Measurements from ENCODE around the gene CGB2.

Gene CGB2

GRCh38 chr19:48993175-48994034, 38.3 kb upstream of the CGB2 start, which contains the start of the genes GYS1 and RUVBL2:
TSS of gene GYS1 (minus strand) at chr19:48993309. CDS start at chr19:48993112, 197 bp downstream.
TSS of gene RUVBL2 (plus strand) at chr19:48993887. CDS start at chr19:48993912, 25 bp downstream.
- peak; percentile 99 for DNase-seq (ENCODE audit: low read depth)
- in situ Hi-C loops (cut with HindIII; ENCODE audit: low sequenced_read_pairs) = no loop called here
- peak; percentile 86 for TF ChIP-seq CTCF (IDR thresholded peaks at IDR 0.05; ENCODE audit: low read depth, low read length, missing control alignments)
- H3K4me3 ChIP-seq (ENCODE audit: low read depth, low read length) = peak within 1 kb of the TSS; percentile 93

GRCh38 chr19:48994035-48994386, 37.7 kb upstream of the CGB2 start:
- no peak for DNase-seq (ENCODE audit: low read depth)
- H3K4me3 ChIP-seq (ENCODE audit: low read depth, low read length) = peak overlapping the region; percentile 93
- in situ Hi-C loops (cut with HindIII; ENCODE audit: low sequenced_read_pairs) = no loop called here
- no peak for TF ChIP-seq CTCF (IDR thresholded peaks at IDR 0.05; ENCODE audit: low read depth, low read length, missing control alignments)

- H3K4me3 ChIP-seq (ENCODE audit: low read depth, low read length) = no peak overlapping the region
- DNase-seq (ENCODE audit: low read depth) = no peak
- in situ Hi-C loops (cut with HindIII; ENCODE audit: low sequenced_read_pairs) = no loop called here
- peak; percentile 65 for TF ChIP-seq CTCF (IDR thresholded peaks at IDR 0.05; ENCODE audit: low read depth, low read length, missing control alignments)
Measured at GRCh38 chr19:48997972-48998371, 33.7 kb upstream of the CGB2 start.

- in situ Hi-C loops (cut with HindIII; ENCODE audit: low sequenced_read_pairs) = no loop called here
- H3K4me3 ChIP-seq (ENCODE audit: low read depth, low read length) = no peak overlapping the region
- peak; percentile 66 for DNase-seq (ENCODE audit: low read depth)
- TF ChIP-seq CTCF (IDR thresholded peaks at IDR 0.05; ENCODE audit: low read depth, low read length, missing control alignments) = peak; percentile 93
Measured at GRCh38 chr19:48999481-49000325, 32.0 kb upstream of the CGB2 start.

GRCh38 chr19:49004133-49004532, 27.6 kb upstream of the CGB2 start:
- no peak for DNase-seq (ENCODE audit: low read depth)
- in situ Hi-C loops (cut with HindIII; ENCODE audit: low sequenced_read_pairs) = no loop called here
- no peak for TF ChIP-seq CTCF (IDR thresholded peaks at IDR 0.05; ENCODE audit: low read depth, low read length, missing control alignments)
- no peak overlapping the region for H3K4me3 ChIP-seq (ENCODE audit: low read depth, low read length)

GRCh38 chr19:49004964-49005614, 26.6 kb upstream of the CGB2 start:
- no peak for DNase-seq (ENCODE audit: low read depth)
- no peak overlapping the region for H3K4me3 ChIP-seq (ENCODE audit: low read depth, low read length)
- in situ Hi-C loops (cut with HindIII; ENCODE audit: low sequenced_read_pairs) = no loop called here
- no peak for TF ChIP-seq CTCF (IDR thresholded peaks at IDR 0.05; ENCODE audit: low read depth, low read length, missing control alignments)

Measured in astrocyte of the cerebellum (primary cell).